GM19099 (cell line): ENCODE data around the gene CDH2.

Experiments used
- POLR2A ChIP-seq: IDR thresholded peaks from 3 replicates; pipeline ENCODE4 v1.6.1; 2011; ENCODE audit warnings: low read depth; ENCODE audit not compliant: insufficient read length; ENCODE audit errors: extremely low read depth

CDH2 gene

GRCh38 chr18:28030458-28030857 lies 146.5 kb downstream of the CDH2 start:
- TF ChIP-seq POLR2A, result no peak

GRCh38 chr18:28027755-28028154 lies 149.2 kb downstream of the CDH2 start:
- no peak for TF ChIP-seq POLR2A

GRCh38 chr18:28019425-28020108 lies 157.4 kb downstream of the CDH2 start:
- no peak for TF ChIP-seq POLR2A

- no peak for TF ChIP-seq POLR2A
These were observed 158.6 kb downstream of the CDH2 start for GRCh38 chr18:28018351-28018750.

- no peak for TF ChIP-seq POLR2A
These were observed 161.3 kb downstream of the CDH2 start for GRCh38 chr18:28015671-28016070.

GRCh38 chr18:28013066-28013465 lies 163.9 kb downstream of the CDH2 start:
- no peak for TF ChIP-seq POLR2A

- TF ChIP-seq POLR2A, result no peak
These were observed 164.6 kb downstream of the CDH2 start for GRCh38 chr18:28012336-28012735.

GRCh38 chr18:28009589-28009988 lies 167.3 kb downstream of the CDH2 start:
- TF ChIP-seq POLR2A, result no peak

- TF ChIP-seq POLR2A, result no peak
These were observed 169.1 kb downstream of the CDH2 start for GRCh38 chr18:28007841-28008240.

GRCh38 chr18:28005164-28005563 lies 171.8 kb downstream of the CDH2 start:
- no peak for TF ChIP-seq POLR2A

GRCh38 chr18:28004606-28005005 lies 172.3 kb downstream of the CDH2 start:
- no peak for TF ChIP-seq POLR2A

- no peak for TF ChIP-seq POLR2A
These were observed 173.5 kb downstream of the CDH2 start for GRCh38 chr18:28003451-28003850.

- TF ChIP-seq POLR2A, result no peak
These were observed 174.1 kb downstream of the CDH2 start for GRCh38 chr18:28002841-28003240.

- TF ChIP-seq POLR2A, result no peak
These were observed 180.1 kb downstream of the CDH2 start for GRCh38 chr18:27996801-27997272.

GRCh38 chr18:27995770-27996502 lies 181.0 kb downstream of the CDH2 start:
- TF ChIP-seq POLR2A, result no peak

- TF ChIP-seq POLR2A, result no peak
These were observed 182.4 kb downstream of the CDH2 start for GRCh38 chr18:27994571-27994970.
